HepG2 (cell line): ENCODE measurements around the gene C22orf15. TPM values are rescaled to one million over a fixed set of nuclear protein-coding genes. Genes with fewer than 3 reads are reported as not detected.

ENCODE experiments used
- E2F5 ChIP-seq: sonication (generic); formaldehyde crosslinking; conservative IDR thresholded peaks from 2 replicates; pipeline ENCODE4 v1.4.0; 2020; ENCODE audit warnings: missing genetic modification reagents
- ELF3 ChIP-seq: IDR thresholded peaks from 2 replicates; pipeline ENCODE4 v1.6.1; 2016; ENCODE audit warnings: missing genetic modification reagents, missing compliant biosample characterization
- FOSL1 ChIP-seq: sonication (generic); formaldehyde crosslinking; IDR thresholded peaks from 2 replicates; pipeline ENCODE4 v1.9.0; 2021; ENCODE audit warnings: missing genetic modification reagents, borderline replicate concordance
- LCORL ChIP-seq, 2 experiments: fragments of 450-650 bp in 1 of 2; sonication (generic) in 1 of 2; formaldehyde crosslinking in 1 of 2; IDR thresholded peaks; 2 replicates each; pipeline versions ENCODE4 v1.5.0 to v1.6.1; 2017 to 2020; ENCODE audit warnings: antibody characterized with exemption in 1 of 2, missing genetic modification reagents in 1 of 2
- MYPOP ChIP-seq: sonication (generic); formaldehyde crosslinking; IDR thresholded peaks from 2 replicates; pipeline ENCODE4 v1.8.1; 2023; ENCODE audit warnings: mild to moderate bottlenecking, moderate library complexity, missing genetic modification reagents
- PCBP2 ChIP-seq: fragments of 200-400 bp; formaldehyde crosslinking; optimal IDR thresholded peaks from 2 replicates; pipeline ENCODE3; 2018; ENCODE audit warnings: low read length, low read depth; ENCODE audit not compliant: poor library complexity, severe bottlenecking
- RFX3 ChIP-seq: IDR thresholded peaks from 2 replicates; pipeline ENCODE4 v1.6.1; 2016; ENCODE audit warnings: missing biosample characterization, missing genetic modification reagents
- SMARCE1 ChIP-seq: fragments of 450-650 bp; IDR thresholded peaks from 2 replicates; pipeline ENCODE4 v1.6.1; 2017; ENCODE audit warnings: borderline replicate concordance
- ZNF33A ChIP-seq: sonication (generic); formaldehyde crosslinking; IDR thresholded peaks from 2 replicates; pipeline ENCODE4 v1.5.1; 2020; ENCODE audit warnings: missing genetic modification reagents, mild to moderate bottlenecking, moderate library complexity, borderline replicate concordance
- ZNF607 ChIP-seq: sonication (generic); formaldehyde crosslinking; IDR thresholded peaks from 2 replicates; pipeline ENCODE4 v1.5.1; 2020; ENCODE audit warnings: missing genetic modification reagents, mild to moderate bottlenecking, borderline replicate concordance
- ZNF615 ChIP-seq: sonication (generic); formaldehyde crosslinking; IDR thresholded peaks from 2 replicates; pipeline ENCODE4 v1.5.0; 2020; ENCODE audit warnings: mild to moderate bottlenecking, missing genetic modification reagents, borderline replicate concordance
- ZNF761 ChIP-seq: sonication (generic); formaldehyde crosslinking; conservative IDR thresholded peaks from 2 replicates; pipeline ENCODE4 v1.4.0; 2020; ENCODE audit warnings: mild to moderate bottlenecking, missing genetic modification reagents
- polyA plus RNA-seq, 8 experiments: library from polyadenylated mRNA; depleted of rRNA in 3 of 8; stranded (reverse) in 7 of 8; unstranded in 1 of 8; fragments of >200 nt; fragmentation: Illumina TruSeq in 4 of 8; extraction: Trizol in 4 of 8; gene quantifications; 2 replicates each; pipeline versions ENCODE4 v1.2.1 to v1.2.3, GENCODE V29; 2011 to 2016; ENCODE audit warnings: low read depth in 4 of 8, missing spikeins in 1 of 8, mixed read lengths in 1 of 8; ENCODE audit not compliant: insufficient read depth in 1 of 8
- total RNA-seq, 5 experiments: library from RNA; depleted of rRNA; stranded (reverse); fragments of >200 nt; fragmentation: Illumina TruSeq; extraction: Trizol; gene quantifications; 2 replicates each; pipeline ENCODE4 v1.2.3, GENCODE V29; 2016; ENCODE audit warnings: low read depth in 1 of 5
- TF ChIP-seq, protein P1 (sequence below): sonication (generic); formaldehyde crosslinking; IDR thresholded peaks from 2 replicates; pipeline ENCODE4 v1.5.0; 2020; ENCODE audit warnings: mild to moderate bottlenecking, missing genetic modification reagents, borderline replicate concordance
- TF ChIP-seq, protein P2 (sequence below): sonication (generic); formaldehyde crosslinking; IDR thresholded peaks from 2 replicates; pipeline ENCODE4 v1.5.1; 2020; ENCODE audit warnings: mild to moderate bottlenecking, missing genetic modification reagents, moderate library complexity
- TF ChIP-seq, protein P3 (sequence below): IDR thresholded peaks from 2 replicates; pipeline ENCODE4 v1.6.1; 2016; ENCODE audit warnings: mild to moderate bottlenecking, missing biosample characterization, missing genetic modification reagents

C22orf15 gene
- total and polyA plus RNA-seq, 2 of the 13 experiments (the other 11 are each of a cell fraction or from before 2014, with no cell fraction given), result not detected

- TF ChIP-seq RFX3 (CRISPR knock-in tag), result no peak
- no peak for TF ChIP-seq SMARCE1
- TF ChIP-seq ZNF615, result no peak
- TF ChIP-seq LCORL (IDR thresholded peaks at IDR 0.05), result no peak
- TF ChIP-seq LCORL (CRISPR knock-in tag; IDR thresholded peaks at IDR 0.05), result peak; percentile 80
- TF ChIP-seq MYPOP (CRISPR knock-in tag), result peak; percentile 71; the same call in 1 of the 2 replicates
- TF ChIP-seq ELF3, result 0 out of 2 replicates have a peak, but pooled peaks have one; percentile 42
- peak; percentile 83 for TF ChIP-seq ZNF761 (CRISPR knock-in tag)
- TF ChIP-seq, protein P1, sequence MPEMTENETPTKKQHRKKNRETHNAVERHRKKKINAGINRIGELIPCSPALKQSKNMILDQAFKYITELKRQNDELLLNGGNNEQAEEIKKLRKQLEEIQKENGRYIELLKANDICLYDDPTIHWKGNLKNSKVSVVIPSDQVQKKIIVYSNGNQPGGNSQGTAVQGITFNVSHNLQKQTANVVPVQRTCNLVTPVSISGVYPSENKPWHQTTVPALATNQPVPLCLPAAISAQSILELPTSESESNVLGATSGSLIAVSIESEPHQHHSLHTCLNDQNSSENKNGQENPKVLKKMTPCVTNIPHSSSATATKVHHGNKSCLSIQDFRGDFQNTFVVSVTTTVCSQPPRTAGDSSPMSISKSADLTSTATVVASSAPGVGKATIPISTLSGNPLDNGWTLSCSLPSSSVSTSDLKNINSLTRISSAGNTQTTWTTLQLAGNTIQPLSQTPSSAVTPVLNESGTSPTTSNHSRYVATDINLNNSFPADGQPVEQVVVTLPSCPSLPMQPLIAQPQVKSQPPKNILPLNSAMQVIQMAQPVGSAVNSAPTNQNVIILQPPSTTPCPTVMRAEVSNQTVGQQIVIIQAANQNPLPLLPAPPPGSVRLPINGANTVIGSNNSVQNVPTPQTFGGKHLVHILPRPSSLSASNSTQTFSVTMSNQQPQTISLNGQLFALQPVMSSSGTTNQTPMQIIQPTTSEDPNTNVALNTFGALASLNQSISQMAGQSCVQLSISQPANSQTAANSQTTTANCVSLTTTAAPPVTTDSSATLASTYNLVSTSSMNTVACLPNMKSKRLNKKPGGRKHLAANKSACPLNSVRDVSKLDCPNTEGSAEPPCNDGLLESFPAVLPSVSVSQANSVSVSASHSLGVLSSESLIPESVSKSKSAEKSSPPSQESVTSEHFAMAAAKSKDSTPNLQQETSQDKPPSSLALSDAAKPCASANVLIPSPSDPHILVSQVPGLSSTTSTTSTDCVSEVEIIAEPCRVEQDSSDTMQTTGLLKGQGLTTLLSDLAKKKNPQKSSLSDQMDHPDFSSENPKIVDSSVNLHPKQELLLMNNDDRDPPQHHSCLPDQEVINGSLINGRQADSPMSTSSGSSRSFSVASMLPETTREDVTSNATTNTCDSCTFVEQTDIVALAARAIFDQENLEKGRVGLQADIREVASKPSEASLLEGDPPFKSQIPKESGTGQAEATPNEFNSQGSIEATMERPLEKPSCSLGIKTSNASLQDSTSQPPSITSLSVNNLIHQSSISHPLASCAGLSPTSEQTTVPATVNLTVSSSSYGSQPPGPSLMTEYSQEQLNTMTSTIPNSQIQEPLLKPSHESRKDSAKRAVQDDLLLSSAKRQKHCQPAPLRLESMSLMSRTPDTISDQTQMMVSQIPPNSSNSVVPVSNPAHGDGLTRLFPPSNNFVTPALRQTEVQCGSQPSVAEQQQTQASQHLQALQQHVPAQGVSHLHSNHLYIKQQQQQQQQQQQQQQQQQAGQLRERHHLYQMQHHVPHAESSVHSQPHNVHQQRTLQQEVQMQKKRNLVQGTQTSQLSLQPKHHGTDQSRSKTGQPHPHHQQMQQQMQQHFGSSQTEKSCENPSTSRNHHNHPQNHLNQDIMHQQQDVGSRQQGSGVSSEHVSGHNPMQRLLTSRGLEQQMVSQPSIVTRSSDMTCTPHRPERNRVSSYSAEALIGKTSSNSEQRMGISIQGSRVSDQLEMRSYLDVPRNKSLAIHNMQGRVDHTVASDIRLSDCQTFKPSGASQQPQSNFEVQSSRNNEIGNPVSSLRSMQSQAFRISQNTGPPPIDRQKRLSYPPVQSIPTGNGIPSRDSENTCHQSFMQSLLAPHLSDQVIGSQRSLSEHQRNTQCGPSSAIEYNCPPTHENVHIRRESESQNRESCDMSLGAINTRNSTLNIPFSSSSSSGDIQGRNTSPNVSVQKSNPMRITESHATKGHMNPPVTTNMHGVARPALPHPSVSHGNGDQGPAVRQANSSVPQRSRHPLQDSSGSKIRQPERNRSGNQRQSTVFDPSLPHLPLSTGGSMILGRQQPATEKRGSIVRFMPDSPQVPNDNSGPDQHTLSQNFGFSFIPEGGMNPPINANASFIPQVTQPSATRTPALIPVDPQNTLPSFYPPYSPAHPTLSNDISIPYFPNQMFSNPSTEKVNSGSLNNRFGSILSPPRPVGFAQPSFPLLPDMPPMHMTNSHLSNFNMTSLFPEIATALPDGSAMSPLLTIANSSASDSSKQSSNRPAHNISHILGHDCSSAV (CRISPR knock-in tag), result no peak; the same call in 1 of the 2 replicates
- TF ChIP-seq E2F5 (CRISPR knock-in tag), result peak; percentile 57; the same call in 1 of the 2 replicates
- peak; percentile 78 for TF ChIP-seq ZNF607 (CRISPR knock-in tag)
- TF ChIP-seq, protein P2, sequence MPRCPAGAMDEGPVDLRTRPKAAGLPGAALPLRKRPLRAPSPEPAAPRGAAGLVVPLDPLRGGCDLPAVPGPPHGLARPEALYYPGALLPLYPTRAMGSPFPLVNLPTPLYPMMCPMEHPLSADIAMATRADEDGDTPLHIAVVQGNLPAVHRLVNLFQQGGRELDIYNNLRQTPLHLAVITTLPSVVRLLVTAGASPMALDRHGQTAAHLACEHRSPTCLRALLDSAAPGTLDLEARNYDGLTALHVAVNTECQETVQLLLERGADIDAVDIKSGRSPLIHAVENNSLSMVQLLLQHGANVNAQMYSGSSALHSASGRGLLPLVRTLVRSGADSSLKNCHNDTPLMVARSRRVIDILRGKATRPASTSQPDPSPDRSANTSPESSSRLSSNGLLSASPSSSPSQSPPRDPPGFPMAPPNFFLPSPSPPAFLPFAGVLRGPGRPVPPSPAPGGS (CRISPR knock-in tag), result peak; percentile 84
- TF ChIP-seq, protein P3, sequence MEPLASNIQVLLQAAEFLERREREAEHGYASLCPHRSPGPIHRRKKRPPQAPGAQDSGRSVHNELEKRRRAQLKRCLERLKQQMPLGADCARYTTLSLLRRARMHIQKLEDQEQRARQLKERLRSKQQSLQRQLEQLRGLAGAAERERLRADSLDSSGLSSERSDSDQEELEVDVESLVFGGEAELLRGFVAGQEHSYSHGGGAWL (CRISPR knock-in tag), result peak; percentile 84; the same call in 1 of the 2 replicates
- TF ChIP-seq PCBP2, result no peak
- no peak for TF ChIP-seq ZNF33A
- no peak for TF ChIP-seq FOSL1
Observed at GRCh38 chr22:23716811-23717801, 45.7 kb upstream of the C22orf15 start (continued).
